Upper lobe of left lung (tissue), 6 donors: ENCODE data around the gene SLCO4A1. TPM values are rescaled to one million over a fixed set of nuclear protein-coding genes. Genes with fewer than 3 reads are reported as not detected.

Experiments used
- ATAC-seq, 2 donors: fragments of 200-7000 bp; cut with Tn5 transposase; one replicate each; pipeline ENCODE4 v1.9.1; 2022; ENCODE audit warnings: mild to moderate bottlenecking in 2 of 2, moderate library complexity in 2 of 2; ENCODE audit not compliant: low FRiP score in 2 of 2
- DNase-seq, 2 donors: peaks; one replicate each; pipeline ENCODE4 v3.0.0-alpha.2; 2019 to 2020
- H3K27ac ChIP-seq, 4 donors: fragments of 200-600 bp; sonication (generic); one replicate each; pipeline ENCODE4 v1.5.1; 2016 to 2019
- H3K27me3 ChIP-seq, 4 donors: fragments of 200-600 bp; sonication (generic); one replicate each; pipeline ENCODE4 v1.5.1; 2017 to 2019
- H3K36me3 ChIP-seq, 4 donors: fragments of 200-600 bp; sonication (generic); one replicate each; pipeline ENCODE4 v1.5.1; 2016 to 2019
- H3K4me1 ChIP-seq, 4 donors: fragments of 200-600 bp; sonication (generic); one replicate each; pipeline ENCODE4 v1.5.1; 2018 to 2019
- H3K4me3 ChIP-seq, 4 donors: fragments of 200-600 bp; sonication (generic); one replicate each; pipeline ENCODE4 v1.5.1; 2017 to 2019; ENCODE audit warnings: mild to moderate bottlenecking in 2 of 4, moderate library complexity in 1 of 4
- H3K9me3 ChIP-seq, 4 donors: fragments of 200-600 bp; sonication (generic); one replicate each; pipeline ENCODE4 v1.5.1; 2018 to 2019
- EP300 ChIP-seq, 4 donors: sonication (generic); formaldehyde crosslinking; IDR thresholded peaks; one replicate each; pipeline ENCODE4 v1.5.1; 2017; ENCODE audit warnings: antibody characterized with exemption in 4 of 4, control low read depth in 2 of 4
- POLR2A ChIP-seq, 4 donors: fragments of 450-650 bp; IDR thresholded peaks; one replicate each; pipeline ENCODE4 v1.5.1; 2016 to 2017; ENCODE audit warnings: antibody characterized with exemption in 4 of 4, mild to moderate bottlenecking in 2 of 4
- POLR2AphosphoS5 ChIP-seq, 2 donors: sonication (generic); formaldehyde crosslinking; IDR thresholded peaks; one replicate each; pipeline ENCODE4 v1.5.1; 2017; ENCODE audit warnings: antibody characterized with exemption in 2 of 2
- WGBS, 2 donors: methylation state at CpG; one replicate each; pipeline ENCODE4 v1.1.5; 2017 to 2018; 5-methylcytosine and 5-hydroxymethylcytosine counted together
- total RNA-seq, 6 donors: library from RNA; depleted of rRNA in 4 of 6; stranded (reverse); fragments of >200 nt in 4 of 6; gene quantifications; one replicate each; pipeline versions ENCODE4 v1.1.0 to v1.2.1, GENCODE V29; 2016 to 2021
- TF ChIP-seq, protein P1 (sequence below), 6 experiments: fragments of 450-650 bp in 4 of 6; fragments of 200-600 bp in 2 of 6; sonication (generic) in 2 of 6; IDR thresholded peaks; one replicate each; pipeline ENCODE4 v1.5.1; 2016 to 2019; ENCODE audit warnings: antibody characterized with exemption in 6 of 6
- donor health status: DM: no; HTN: no; CAD: no; lungs with moderate emphysema.
- donor health status: DM: no; HTN: yes; CAD: no; lungs with severe emphysema.

The SLCO4A1 gene
- total RNA-seq, 6 donors from 2014 or later, result 39.9 to 86.7 (median 49.1) TPM

DNA sequence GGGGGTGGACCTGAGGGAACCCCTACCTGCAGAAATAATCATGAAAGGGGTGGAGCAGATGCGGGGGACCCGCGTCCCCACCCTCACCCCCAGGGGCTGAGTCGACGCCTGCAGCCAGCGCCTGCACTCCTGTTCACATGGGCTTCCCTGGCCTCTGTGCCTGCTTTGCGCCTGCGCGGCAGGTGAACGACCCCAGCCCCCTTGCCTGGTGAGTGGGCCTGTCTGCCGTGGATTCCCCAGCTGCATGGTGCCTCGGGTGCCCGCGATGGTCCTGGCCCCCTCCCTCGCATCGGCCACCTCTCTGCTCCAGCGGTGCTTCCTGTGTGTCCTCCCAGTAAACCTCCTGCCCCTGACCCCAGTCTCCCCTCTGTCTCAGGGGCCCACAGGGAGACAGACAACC lies 47.6 kb downstream of the SLCO4A1 start:
- Histone ChIP-seq H3K4me3 (no peak overlapping the region), H3K27me3 (no peaks in the 10 kb centered on the region), H3K4me1 (peaks cover 4 to 12% (median 5%) of the 10 kb centered on the region in 4 donors), H3K9me3 (no peaks in the 10 kb centered on the region), H3K27ac (no peak overlapping the region), H3K36me3 (no peaks in the 10 kb centered on the region)
- TF ChIP-seq, protein P1, sequence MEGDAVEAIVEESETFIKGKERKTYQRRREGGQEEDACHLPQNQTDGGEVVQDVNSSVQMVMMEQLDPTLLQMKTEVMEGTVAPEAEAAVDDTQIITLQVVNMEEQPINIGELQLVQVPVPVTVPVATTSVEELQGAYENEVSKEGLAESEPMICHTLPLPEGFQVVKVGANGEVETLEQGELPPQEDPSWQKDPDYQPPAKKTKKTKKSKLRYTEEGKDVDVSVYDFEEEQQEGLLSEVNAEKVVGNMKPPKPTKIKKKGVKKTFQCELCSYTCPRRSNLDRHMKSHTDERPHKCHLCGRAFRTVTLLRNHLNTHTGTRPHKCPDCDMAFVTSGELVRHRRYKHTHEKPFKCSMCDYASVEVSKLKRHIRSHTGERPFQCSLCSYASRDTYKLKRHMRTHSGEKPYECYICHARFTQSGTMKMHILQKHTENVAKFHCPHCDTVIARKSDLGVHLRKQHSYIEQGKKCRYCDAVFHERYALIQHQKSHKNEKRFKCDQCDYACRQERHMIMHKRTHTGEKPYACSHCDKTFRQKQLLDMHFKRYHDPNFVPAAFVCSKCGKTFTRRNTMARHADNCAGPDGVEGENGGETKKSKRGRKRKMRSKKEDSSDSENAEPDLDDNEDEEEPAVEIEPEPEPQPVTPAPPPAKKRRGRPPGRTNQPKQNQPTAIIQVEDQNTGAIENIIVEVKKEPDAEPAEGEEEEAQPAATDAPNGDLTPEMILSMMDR (IDR thresholded peaks at IDR 0.05), result no peak
- TF ChIP-seq POLR2AphosphoS5 (IDR thresholded peaks at IDR 0.05), result no peak
- no peak for TF ChIP-seq EP300 (IDR thresholded peaks at IDR 0.05)
- TF ChIP-seq POLR2A (IDR thresholded peaks at IDR 0.05), result no peak
- ATAC-seq (no peak), DNase-seq (no peak)
- 67 to 83% methylated on average over 4 to 17 of the region's 17 CpGs for WGBS, 2 donors

DNA sequence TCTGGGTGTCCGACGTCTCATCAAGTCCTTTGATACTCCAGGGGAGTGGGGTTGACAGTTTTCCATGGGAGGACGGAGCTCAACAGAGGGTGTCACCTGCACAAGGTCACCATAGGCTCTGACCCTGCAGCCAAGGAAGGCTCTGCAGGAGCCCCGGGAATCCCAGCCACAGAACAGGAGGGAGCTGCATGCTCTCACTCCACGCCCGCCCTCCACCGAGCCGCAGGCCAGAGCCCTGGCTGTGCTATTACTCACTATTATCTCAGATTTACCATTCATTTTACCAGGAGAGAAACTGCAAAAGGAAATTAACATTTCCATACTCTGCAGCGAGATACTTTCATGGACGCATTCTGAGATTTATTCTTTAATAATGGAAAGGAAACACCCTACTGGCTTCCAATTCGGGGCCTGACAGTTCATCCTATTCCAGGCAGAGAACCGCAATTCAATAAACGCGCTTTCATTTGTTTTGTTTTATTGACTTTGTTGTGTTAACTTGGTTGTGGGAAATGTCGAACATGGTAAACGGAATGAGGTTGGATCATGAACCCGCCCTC lies 48.0 kb downstream of the SLCO4A1 start:
- no peak for DNase-seq
- no peak overlapping the region for H3K27ac ChIP-seq
- H3K36me3 ChIP-seq, result no peaks in the 10 kb centered on the region
- H3K27me3 ChIP-seq, result no peaks in the 10 kb centered on the region
- peaks cover 4 to 12% (median 5%) of the 10 kb centered on the region in 4 donors for H3K4me1 ChIP-seq
- no peak for ATAC-seq
- H3K4me3 ChIP-seq, result no peak overlapping the region
- TF ChIP-seq EP300 (IDR thresholded peaks at IDR 0.05) (no peak), POLR2A (IDR thresholded peaks at IDR 0.05) (no peak), POLR2AphosphoS5 (IDR thresholded peaks at IDR 0.05) (no peak)
- TF ChIP-seq, protein P1 (IDR thresholded peaks at IDR 0.05), result no peak
- no peaks in the 10 kb centered on the region for H3K9me3 ChIP-seq
- 84 to 87% methylated on average over 17 of the region's 17 CpGs for WGBS, 2 donors

DNA sequence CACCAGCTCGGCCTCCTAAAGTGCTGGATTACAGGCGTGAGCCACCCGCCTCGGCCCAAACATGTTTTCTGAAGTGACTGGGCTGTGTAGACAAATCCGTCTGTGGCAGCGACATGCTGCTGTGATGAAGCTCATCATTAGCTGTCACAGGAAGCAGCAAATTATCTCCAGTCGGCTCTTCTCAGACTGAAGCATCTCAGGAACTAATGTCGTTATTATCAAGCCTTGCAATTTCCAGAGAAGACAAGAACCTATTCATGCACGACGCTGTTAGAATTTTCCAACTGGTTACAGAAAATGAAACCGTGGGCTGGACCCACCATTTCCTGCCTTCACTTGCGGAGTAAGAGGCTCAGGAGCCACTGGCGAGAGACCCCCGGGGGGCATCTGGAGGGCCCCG lies 49.2 kb downstream of the SLCO4A1 start:
- H3K4me3 ChIP-seq, result no peak overlapping the region
- no peak overlapping the region for H3K27ac ChIP-seq
- peaks cover 0 to 2% (median under 1%) of the 10 kb centered on the region in 4 donors for H3K4me1 ChIP-seq
- TF ChIP-seq POLR2AphosphoS5 (IDR thresholded peaks at IDR 0.05) (no peak), EP300 (IDR thresholded peaks at IDR 0.05) (no peak), POLR2A (IDR thresholded peaks at IDR 0.05) (no peak)
- TF ChIP-seq, protein P1 (IDR thresholded peaks at IDR 0.05), result no peak
- H3K27me3 ChIP-seq, result no peaks in the 10 kb centered on the region
- 79 to 80% methylated on average over 12 to 15 of the region's 15 CpGs for WGBS, 2 donors
- no peak for ATAC-seq
- no peaks in the 10 kb centered on the region for H3K36me3 ChIP-seq
- DNase-seq, result no peak
- H3K9me3 ChIP-seq, result no peaks in the 10 kb centered on the region

GRCh38 chr20:62692176-62692575 lies 49.9 kb downstream of the SLCO4A1 start:
- Histone ChIP-seq H3K9me3 (no peaks in the 10 kb centered on the region), H3K4me3 (no peak overlapping the region), H3K27ac (no peak overlapping the region), H3K36me3 (no peaks in the 10 kb centered on the region), H3K27me3 (no peaks in the 10 kb centered on the region), H3K4me1 (no peaks in the 10 kb centered on the region)
- no peak for TF ChIP-seq POLR2A (IDR thresholded peaks at IDR 0.05)
- TF ChIP-seq EP300 (IDR thresholded peaks at IDR 0.05), result no peak
- TF ChIP-seq POLR2AphosphoS5 (IDR thresholded peaks at IDR 0.05), result no peak
- TF ChIP-seq, protein P1 (IDR thresholded peaks at IDR 0.05), result no peak
- ATAC-seq (no peak), DNase-seq (no peak)
- WGBS, 2 donors, result 73 to 86% methylated on average over 5 to 8 of the region's 8 CpGs
